HepG2 (cell line): Measurements from ENCODE around the gene ITGA7. TPM values are rescaled to one million over a fixed set of nuclear protein-coding genes. Genes with fewer than 3 reads are reported as not detected.
A peak's percentile ranks its signal among the peaks of the same experiment; 100 is the strongest.

ENCODE experiments used
- DPF2 ChIP-seq: sonication (generic); formaldehyde crosslinking; IDR thresholded peaks from 2 replicates; pipeline ENCODE4 v1.4.0; 2020; ENCODE audit warnings: mild to moderate bottlenecking, low read depth, missing genetic modification reagents, borderline replicate concordance
- HHEX ChIP-seq: IDR thresholded peaks from 2 replicates; pipeline ENCODE4 v1.6.1; 2016; ENCODE audit warnings: control low read depth
- HIC2 ChIP-seq: sonication (generic); formaldehyde crosslinking; IDR thresholded peaks from 2 replicates; pipeline ENCODE4 v1.9.0; 2022; ENCODE audit warnings: low read depth, missing genetic modification reagents
- RAD21 ChIP-seq: fragments of 450-650 bp; formaldehyde crosslinking; IDR thresholded peaks from 2 replicates; pipeline ENCODE4 v1.5.0; 2020; ENCODE audit warnings: mild to moderate bottlenecking
- ZMYM3 ChIP-seq: sonication (generic); formaldehyde crosslinking; IDR thresholded peaks from 2 replicates; pipeline ENCODE4 v1.5.1; 2020; ENCODE audit warnings: mild to moderate bottlenecking, missing genetic modification reagents
- ZNF160 ChIP-seq: sonication (generic); formaldehyde crosslinking; IDR thresholded peaks from 2 replicates; pipeline ENCODE4 v1.8.0; 2022; ENCODE audit warnings: mild to moderate bottlenecking, inconsistent platforms, missing genetic modification reagents
- ZNF30 ChIP-seq: sonication (generic); formaldehyde crosslinking; IDR thresholded peaks from 2 replicates; pipeline ENCODE4 v1.5.0; 2020; ENCODE audit warnings: mild to moderate bottlenecking, missing genetic modification reagents
- ZNF83 ChIP-seq: sonication (generic); formaldehyde crosslinking; IDR thresholded peaks from 2 replicates; pipeline ENCODE4 v1.4.0; 2020; ENCODE audit warnings: missing genetic modification reagents, mild to moderate bottlenecking, borderline replicate concordance
- polyA plus RNA-seq, 8 experiments: library from polyadenylated mRNA; depleted of rRNA in 3 of 8; stranded (reverse) in 7 of 8; unstranded in 1 of 8; fragments of >200 nt; fragmentation: Illumina TruSeq in 4 of 8; extraction: Trizol in 4 of 8; gene quantifications; 2 replicates each; pipeline versions ENCODE4 v1.2.1 to v1.2.3, GENCODE V29; 2011 to 2016; ENCODE audit warnings: low read depth in 4 of 8, missing spikeins in 1 of 8, mixed read lengths in 1 of 8; ENCODE audit not compliant: insufficient read depth in 1 of 8
- total RNA-seq, 5 experiments: library from RNA; depleted of rRNA; stranded (reverse); fragments of >200 nt; fragmentation: Illumina TruSeq; extraction: Trizol; gene quantifications; 2 replicates each; pipeline ENCODE4 v1.2.3, GENCODE V29; 2016; ENCODE audit warnings: low read depth in 1 of 5
- TF ChIP-seq, protein P1 (sequence below): sonication (generic); formaldehyde crosslinking; IDR thresholded peaks from 2 replicates; pipeline ENCODE4 v1.8.1; 2022; ENCODE audit warnings: mild to moderate bottlenecking, missing genetic modification reagents
- TF ChIP-seq, protein P2 (sequence below): sonication (generic); formaldehyde crosslinking; IDR thresholded peaks from 2 replicates; pipeline ENCODE4 v1.4.0; 2020; ENCODE audit warnings: missing genetic modification reagents, mild to moderate bottlenecking, borderline replicate concordance
- TF ChIP-seq, protein P3 (sequence below), 2 experiments: fragments of 450-650 bp in 1 of 2; sonication (generic) in 1 of 2; formaldehyde crosslinking in 1 of 2; IDR thresholded peaks; 2 replicates each; pipeline versions ENCODE4 v1.6.1 to v1.8.0; 2016 to 2022; ENCODE audit warnings: antibody characterized with exemption in 1 of 2, mild to moderate bottlenecking in 1 of 2, missing genetic modification reagents in 1 of 2

Gene ITGA7
- total and polyA plus RNA-seq, 2 of the 13 experiments (the other 11 are each of a cell fraction or from before 2014, with no cell fraction given): 0.65 to 0.75 TPM

DNA sequence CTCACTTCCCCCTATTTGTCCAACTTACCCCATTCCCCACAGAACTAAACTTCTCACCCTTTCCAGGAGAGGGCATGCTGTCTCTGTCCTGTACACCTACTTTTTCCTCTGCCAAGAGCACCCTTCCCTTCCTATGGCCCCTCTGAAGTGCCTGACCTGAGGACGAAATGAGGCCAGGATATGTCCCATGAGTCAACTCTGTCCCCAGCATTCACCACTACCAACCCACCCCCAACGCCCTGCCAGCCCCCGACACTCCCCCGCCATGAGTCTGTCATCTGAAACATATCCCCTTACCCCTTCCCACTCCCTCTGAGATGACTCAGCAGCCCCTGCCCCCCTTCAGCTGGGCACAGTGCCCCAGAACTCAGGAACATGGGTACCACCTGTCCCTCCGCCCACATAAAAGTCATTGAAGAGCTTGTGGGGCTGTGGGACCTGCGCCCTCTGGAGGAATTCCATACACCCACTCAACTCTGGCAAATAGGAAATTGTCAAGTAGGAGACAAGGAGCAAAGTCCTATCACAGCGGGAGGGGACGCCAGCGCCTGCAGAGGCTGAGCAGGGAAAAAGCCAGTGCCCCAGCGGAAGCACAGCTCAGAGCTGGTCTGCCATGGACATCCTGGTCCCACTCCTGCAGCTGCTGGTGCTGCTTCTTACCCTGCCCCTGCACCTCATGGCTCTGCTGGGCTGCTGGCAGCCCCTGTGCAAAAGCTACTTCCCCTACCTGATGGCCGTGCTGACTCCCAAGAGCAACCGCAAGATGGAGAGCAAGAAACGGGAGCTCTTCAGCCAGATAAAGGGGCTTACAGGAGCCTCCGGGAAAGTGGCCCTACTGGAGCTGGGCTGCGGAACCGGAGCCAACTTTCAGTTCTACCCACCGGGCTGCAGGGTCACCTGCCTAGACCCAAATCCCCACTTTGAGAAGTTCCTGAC, 26.3 kb downstream of the ITGA7 start (continued):
- TF ChIP-seq, protein P1, sequence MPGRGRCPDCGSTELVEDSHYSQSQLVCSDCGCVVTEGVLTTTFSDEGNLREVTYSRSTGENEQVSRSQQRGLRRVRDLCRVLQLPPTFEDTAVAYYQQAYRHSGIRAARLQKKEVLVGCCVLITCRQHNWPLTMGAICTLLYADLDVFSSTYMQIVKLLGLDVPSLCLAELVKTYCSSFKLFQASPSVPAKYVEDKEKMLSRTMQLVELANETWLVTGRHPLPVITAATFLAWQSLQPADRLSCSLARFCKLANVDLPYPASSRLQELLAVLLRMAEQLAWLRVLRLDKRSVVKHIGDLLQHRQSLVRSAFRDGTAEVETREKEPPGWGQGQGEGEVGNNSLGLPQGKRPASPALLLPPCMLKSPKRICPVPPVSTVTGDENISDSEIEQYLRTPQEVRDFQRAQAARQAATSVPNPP: no peak; the same call in 1 of the 2 replicates
- TF ChIP-seq ZMYM3 (CRISPR knock-in tag) (peak; percentile 43; the same call in 1 of the 2 replicates), HHEX (CRISPR knock-in tag) (no peak), ZNF83 (CRISPR knock-in tag) (no peak), ZNF160 (CRISPR knock-in tag) (peak; percentile 39; the same call in 1 of the 2 replicates), ZNF30 (no peak), HIC2 (CRISPR knock-in tag) (peak; percentile 93), RAD21 (CRISPR knock-in tag) (peak; percentile 62), DPF2 (CRISPR knock-in tag) (0 out of 2 replicates have a peak, but pooled peaks have one; percentile 21)
- TF ChIP-seq, protein P2, sequence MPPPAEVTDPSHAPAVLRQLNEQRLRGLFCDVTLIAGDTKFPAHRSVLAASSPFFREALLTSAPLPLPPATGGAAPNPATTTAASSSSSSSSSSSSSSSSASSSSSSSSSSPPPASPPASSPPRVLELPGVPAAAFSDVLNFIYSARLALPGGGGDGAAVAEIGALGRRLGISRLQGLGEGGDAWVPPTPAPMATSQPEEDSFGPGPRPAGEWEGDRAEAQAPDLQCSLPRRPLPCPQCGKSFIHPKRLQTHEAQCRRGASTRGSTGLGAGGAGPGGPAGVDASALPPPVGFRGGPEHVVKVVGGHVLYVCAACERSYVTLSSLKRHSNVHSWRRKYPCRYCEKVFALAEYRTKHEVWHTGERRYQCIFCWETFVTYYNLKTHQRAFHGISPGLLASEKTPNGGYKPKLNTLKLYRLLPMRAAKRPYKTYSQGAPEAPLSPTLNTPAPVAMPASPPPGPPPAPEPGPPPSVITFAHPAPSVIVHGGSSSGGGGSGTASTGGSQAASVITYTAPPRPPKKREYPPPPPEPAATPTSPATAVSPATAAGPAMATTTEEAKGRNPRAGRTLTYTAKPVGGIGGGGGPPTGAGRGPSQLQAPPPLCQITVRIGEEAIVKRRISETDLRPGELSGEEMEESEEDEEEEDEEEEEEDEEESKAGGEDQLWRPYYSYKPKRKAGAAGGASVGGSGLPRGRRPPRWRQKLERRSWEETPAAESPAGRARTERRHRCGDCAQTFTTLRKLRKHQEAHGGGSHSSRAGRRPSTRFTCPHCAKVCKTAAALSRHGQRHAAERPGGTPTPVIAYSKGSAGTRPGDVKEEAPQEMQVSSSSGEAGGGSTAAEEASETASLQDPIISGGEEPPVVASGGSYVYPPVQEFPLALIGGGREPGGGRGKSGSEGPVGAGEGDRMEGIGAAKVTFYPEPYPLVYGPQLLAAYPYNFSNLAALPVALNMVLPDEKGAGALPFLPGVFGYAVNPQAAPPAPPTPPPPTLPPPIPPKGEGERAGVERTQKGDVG (CRISPR knock-in tag): peak; percentile 73; the same call in 1 of the 2 replicates
- TF ChIP-seq, protein P3, sequence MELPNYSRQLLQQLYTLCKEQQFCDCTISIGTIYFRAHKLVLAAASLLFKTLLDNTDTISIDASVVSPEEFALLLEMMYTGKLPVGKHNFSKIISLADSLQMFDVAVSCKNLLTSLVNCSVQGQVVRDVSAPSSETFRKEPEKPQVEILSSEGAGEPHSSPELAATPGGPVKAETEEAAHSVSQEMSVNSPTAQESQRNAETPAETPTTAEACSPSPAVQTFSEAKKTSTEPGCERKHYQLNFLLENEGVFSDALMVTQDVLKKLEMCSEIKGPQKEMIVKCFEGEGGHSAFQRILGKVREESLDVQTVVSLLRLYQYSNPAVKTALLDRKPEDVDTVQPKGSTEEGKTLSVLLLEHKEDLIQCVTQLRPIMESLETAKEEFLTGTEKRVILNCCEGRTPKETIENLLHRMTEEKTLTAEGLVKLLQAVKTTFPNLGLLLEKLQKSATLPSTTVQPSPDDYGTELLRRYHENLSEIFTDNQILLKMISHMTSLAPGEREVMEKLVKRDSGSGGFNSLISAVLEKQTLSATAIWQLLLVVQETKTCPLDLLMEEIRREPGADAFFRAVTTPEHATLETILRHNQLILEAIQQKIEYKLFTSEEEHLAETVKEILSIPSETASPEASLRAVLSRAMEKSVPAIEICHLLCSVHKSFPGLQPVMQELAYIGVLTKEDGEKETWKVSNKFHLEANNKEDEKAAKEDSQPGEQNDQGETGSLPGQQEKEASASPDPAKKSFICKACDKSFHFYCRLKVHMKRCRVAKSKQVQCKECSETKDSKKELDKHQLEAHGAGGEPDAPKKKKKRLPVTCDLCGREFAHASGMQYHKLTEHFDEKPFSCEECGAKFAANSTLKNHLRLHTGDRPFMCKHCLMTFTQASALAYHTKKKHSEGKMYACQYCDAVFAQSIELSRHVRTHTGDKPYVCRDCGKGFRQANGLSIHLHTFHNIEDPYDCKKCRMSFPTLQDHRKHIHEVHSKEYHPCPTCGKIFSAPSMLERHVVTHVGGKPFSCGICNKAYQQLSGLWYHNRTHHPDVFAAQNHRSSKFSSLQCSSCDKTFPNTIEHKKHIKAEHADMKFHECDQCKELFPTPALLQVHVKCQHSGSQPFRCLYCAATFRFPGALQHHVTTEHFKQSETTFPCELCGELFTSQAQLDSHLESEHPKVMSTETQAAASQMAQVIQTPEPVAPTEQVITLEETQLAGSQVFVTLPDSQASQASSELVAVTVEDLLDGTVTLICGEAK (IDR thresholded peaks at IDR 0.05): no peak
- TF ChIP-seq, protein P3 (CRISPR knock-in tag; IDR thresholded peaks at IDR 0.05): no peak; the same call in 1 of the 2 replicates
